PFSK-1 (cell line): Measurements from ENCODE around the gene PASK.

Source experiments
- FOXP2 ChIP-seq: optimal IDR thresholded peaks from 2 replicates; pipeline ENCODE3; 2011; ENCODE audit warnings: borderline replicate concordance, control low read depth, inconsistent platforms; ENCODE audit not compliant: insufficient read depth; ENCODE audit errors: extremely low read length, extremely low read depth
- POLR2AphosphoS5 ChIP-seq: IDR thresholded peaks from 2 replicates; pipeline ENCODE4 v1.6.1; 2012; ENCODE audit warnings: low read depth, mild to moderate bottlenecking, control low read depth, low read length, moderate library complexity
- SIN3A ChIP-seq: IDR thresholded peaks from 2 replicates; pipeline ENCODE4 v1.6.1; 2012; ENCODE audit warnings: mild to moderate bottlenecking, low read length, moderate library complexity, borderline replicate concordance; ENCODE audit not compliant: insufficient read depth
- TAF1 ChIP-seq: IDR thresholded peaks from 2 replicates; pipeline ENCODE4 v1.6.1; 2012; ENCODE audit warnings: low read length, control low read depth, borderline replicate concordance; ENCODE audit not compliant: insufficient read depth
- TF ChIP-seq, protein P1 (sequence below), 2 experiments: IDR thresholded peaks; 2 replicates each; pipeline versions ENCODE4 v1.6.1 to v1.8.0; 2011 to 2012; ENCODE audit warnings: low read depth in 2 of 2, low read length in 2 of 2, control low read depth in 1 of 2, inconsistent platforms in 1 of 2, mild to moderate bottlenecking in 1 of 2, moderate library complexity in 1 of 2; ENCODE audit not compliant: insufficient read depth in 1 of 2

Gene PASK

DNA sequence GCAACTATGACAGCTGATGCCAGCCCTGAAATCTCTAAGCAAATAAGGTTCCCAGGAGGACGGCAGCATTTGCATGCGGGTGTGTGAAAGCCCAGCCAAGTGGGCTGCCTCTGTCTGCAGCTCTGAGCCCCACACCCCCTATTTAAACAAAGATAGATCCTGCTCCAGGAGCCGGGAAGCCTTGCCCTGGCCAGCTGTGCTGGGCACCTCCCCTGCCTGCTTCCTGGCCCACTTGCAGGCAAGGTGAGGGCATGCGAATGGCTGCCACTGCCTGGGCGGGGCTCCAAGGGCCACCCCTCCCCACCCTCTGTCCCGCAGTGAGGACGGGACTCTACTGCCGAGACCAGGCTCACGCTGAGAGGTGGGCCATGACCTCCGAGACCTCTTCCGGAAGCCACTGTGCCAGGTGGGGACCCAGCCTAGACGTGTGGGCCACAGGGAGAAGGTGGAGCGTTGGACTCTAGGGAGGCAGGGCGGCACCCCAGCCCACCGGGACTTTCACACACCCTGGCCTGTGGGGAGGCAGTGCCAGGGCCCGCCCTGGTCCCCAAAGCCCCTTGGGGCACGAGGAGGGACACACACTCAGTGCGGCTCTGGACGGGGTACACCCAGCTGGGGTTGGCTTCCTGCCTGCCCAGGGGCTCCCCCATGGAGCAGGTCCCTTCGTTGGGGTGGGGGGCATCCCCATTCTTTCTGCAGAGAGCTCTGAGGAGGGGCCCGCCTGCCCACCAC is 39.3 kb upstream of the PASK start, which contains the start of gene ANO7:
Gene ANO7 (plus strand): TSS at position 317 of the 732 bp plus-strand sequence. CDS start 1,387 bp downstream, outside the sequence.
- TF ChIP-seq FOXP2: no peak
- TF ChIP-seq, protein P1, sequence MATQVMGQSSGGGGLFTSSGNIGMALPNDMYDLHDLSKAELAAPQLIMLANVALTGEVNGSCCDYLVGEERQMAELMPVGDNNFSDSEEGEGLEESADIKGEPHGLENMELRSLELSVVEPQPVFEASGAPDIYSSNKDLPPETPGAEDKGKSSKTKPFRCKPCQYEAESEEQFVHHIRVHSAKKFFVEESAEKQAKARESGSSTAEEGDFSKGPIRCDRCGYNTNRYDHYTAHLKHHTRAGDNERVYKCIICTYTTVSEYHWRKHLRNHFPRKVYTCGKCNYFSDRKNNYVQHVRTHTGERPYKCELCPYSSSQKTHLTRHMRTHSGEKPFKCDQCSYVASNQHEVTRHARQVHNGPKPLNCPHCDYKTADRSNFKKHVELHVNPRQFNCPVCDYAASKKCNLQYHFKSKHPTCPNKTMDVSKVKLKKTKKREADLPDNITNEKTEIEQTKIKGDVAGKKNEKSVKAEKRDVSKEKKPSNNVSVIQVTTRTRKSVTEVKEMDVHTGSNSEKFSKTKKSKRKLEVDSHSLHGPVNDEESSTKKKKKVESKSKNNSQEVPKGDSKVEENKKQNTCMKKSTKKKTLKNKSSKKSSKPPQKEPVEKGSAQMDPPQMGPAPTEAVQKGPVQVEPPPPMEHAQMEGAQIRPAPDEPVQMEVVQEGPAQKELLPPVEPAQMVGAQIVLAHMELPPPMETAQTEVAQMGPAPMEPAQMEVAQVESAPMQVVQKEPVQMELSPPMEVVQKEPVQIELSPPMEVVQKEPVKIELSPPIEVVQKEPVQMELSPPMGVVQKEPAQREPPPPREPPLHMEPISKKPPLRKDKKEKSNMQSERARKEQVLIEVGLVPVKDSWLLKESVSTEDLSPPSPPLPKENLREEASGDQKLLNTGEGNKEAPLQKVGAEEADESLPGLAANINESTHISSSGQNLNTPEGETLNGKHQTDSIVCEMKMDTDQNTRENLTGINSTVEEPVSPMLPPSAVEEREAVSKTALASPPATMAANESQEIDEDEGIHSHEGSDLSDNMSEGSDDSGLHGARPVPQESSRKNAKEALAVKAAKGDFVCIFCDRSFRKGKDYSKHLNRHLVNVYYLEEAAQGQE (IDR thresholded peaks at IDR 0.05; ENCODE audit: insufficient read depth in 1 of 2, low read depth in 2 of 2, low read length in 2 of 2): no peak
- no peak for TF ChIP-seq POLR2AphosphoS5
- no peak for TF ChIP-seq TAF1
- no peak for TF ChIP-seq SIN3A

DNA sequence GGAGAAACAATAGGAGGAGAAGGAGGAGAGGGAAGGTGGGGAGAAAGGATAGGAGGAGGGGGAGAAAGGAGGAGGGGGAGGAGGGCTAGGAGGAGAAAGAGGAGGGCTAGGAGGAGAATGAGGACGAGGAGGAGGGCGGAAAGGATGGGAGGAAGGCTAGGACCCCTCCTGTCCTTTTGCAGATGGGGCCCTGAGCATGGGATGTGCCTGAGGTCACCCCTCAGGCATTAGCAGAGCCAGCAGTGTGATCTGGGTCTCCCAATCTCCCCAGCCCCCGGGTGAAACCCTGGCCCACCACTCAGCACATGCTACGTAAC is 38.6 kb upstream of the PASK start:
- TF ChIP-seq, protein P1 (IDR thresholded peaks at IDR 0.05; ENCODE audit: insufficient read depth in 1 of 2, low read depth in 2 of 2, low read length in 2 of 2): no peak
- TF ChIP-seq TAF1: no peak
- no peak for TF ChIP-seq FOXP2
- TF ChIP-seq POLR2AphosphoS5: no peak
- no peak for TF ChIP-seq SIN3A

DNA sequence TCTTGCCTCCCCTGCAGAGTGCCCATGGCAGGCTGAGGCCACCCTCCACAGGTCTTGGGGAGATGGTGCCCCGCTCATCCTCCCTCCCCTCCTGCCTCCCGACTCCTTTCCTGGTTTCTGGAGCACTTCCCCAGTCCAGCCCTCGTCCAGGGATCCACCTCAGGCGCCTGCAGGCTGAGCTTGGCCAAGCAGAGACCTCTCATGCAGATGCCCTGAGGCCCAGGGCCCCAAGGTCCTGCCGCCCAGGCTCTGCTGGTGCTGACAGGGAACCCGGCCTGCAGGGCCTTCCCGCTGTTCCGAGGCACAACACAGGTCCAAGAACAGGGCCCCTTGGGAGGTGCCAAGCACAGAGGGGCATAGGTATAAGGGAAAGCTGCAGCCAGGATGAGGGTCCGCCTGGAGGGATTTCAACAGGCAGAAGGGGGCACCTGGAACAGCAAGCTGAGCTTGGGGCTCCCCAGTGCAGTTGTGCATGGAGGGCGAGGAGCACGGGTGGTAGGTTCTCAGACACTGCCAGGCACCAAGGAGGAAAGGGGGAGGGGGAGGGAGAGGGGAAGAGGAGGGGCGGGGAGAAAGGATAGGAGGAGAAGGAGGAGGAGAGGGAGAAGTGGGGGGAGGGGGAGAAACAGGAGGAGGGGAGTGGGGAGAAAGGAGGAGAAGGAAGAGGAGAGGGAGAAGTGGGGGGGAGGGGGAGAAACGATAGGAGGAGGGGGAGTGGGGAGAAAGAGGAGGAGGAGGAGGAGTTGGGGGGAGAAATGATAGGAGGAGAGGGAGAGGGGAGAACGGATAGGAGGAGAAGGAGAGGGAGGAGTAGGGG is 38.0 kb upstream of the PASK start:
- TF ChIP-seq SIN3A (no peak), TAF1 (no peak), FOXP2 (no peak), POLR2AphosphoS5 (no peak)
- TF ChIP-seq, protein P1 (IDR thresholded peaks at IDR 0.05; ENCODE audit: insufficient read depth in 1 of 2, low read depth in 2 of 2, low read length in 2 of 2): no peak

DNA sequence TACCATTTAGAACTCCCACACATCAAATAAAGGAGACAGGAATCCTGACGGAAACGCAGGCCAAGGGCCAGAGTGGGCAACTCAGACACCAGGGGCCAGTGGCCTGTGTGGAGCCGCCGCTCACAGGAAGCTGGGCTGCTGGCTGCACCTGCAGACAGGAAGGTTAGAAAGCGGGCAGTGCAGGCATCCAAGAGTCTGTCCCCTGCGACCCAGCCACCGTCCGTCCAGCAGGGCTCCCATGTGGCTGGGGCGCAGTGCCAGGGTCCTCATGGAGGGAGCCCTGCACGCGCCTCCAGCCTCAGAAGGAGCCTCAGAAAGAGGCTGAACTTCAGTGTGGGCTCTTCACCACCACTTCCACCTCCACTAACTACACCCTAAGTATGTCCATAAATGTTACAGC is 36.7 kb upstream of the PASK start:
- no peak for TF ChIP-seq TAF1
- no peak for TF ChIP-seq POLR2AphosphoS5
- TF ChIP-seq, protein P1 (IDR thresholded peaks at IDR 0.05; ENCODE audit: insufficient read depth in 1 of 2, low read depth in 2 of 2, low read length in 2 of 2): no peak
- no peak for TF ChIP-seq SIN3A
- TF ChIP-seq FOXP2: no peak
